Forelimb muscle (tissue), 1 donor: ENCODE results near the gene CELSR2. TPM values are rescaled to one million over a fixed set of nuclear protein-coding genes. Genes with fewer than 3 reads are reported as not detected.

Source experiments
- DNase-seq: peaks from one replicate; pipeline ENCODE4 v3.0.0-alpha.2; 2013; ENCODE audit warnings: low read depth
- polyA plus RNA-seq: library from polyadenylated mRNA; unstranded; fragments of 120-200 nt; gene quantifications from one replicate; pipeline ENCODE4 v1.2.1, GENCODE V29; 2013; ENCODE audit not compliant: insufficient read length

The CELSR2 gene
- polyA plus RNA-seq, 1 donor, result 3.3 TPM

DNA sequence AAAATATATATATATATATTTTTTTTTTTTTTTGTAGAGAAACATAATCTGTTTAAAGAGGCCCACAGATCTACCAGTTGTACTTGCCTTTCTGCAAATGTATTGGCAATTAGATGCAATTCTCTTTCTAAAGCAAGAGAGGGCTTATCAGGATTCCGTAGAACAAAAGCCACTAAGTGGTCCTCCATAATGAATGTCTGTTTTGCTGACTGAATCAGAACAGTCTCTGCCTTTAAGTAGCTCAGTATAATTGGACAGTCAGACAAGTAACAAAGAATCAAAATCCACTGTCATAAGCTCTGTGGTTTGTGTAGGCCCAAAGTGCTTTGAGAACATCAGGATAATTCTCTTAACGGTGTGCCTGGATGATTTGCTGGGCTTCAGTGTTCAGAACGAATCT is 18.3 kb upstream of the CELSR2 start:
- DNase-seq, result no peak

DNA sequence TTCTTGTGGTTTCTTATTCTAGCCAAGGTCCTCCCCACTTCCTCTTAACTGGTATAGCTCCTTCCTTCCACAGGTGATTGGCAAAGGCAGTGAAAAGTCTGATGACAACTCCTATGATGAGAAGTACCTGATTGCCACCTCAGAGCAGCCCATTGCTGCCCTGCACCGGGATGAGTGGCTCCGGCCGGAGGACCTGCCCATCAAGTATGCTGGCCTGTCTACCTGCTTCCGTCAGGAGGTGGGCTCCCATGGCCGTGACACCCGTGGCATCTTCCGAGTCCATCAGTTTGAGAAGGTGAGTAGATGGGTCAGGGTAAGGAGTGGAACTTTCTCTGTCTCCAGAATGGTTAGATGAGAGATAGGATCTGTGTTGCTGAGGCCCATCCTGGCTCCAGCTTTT is 14.2 kb upstream of the CELSR2 start:
- DNase-seq, result no peak

- DNase-seq, result no peak
Measured at GRCh38 chr1:109237512-109237911, 11.8 kb upstream of the CELSR2 start.

GRCh38 chr1:109238382-109238781 is 11.0 kb upstream of the CELSR2 start:
- DNase-seq, result no peak

GRCh38 chr1:109239047-109239408 is 10.3 kb upstream of the CELSR2 start:
- no peak for DNase-seq

DNA sequence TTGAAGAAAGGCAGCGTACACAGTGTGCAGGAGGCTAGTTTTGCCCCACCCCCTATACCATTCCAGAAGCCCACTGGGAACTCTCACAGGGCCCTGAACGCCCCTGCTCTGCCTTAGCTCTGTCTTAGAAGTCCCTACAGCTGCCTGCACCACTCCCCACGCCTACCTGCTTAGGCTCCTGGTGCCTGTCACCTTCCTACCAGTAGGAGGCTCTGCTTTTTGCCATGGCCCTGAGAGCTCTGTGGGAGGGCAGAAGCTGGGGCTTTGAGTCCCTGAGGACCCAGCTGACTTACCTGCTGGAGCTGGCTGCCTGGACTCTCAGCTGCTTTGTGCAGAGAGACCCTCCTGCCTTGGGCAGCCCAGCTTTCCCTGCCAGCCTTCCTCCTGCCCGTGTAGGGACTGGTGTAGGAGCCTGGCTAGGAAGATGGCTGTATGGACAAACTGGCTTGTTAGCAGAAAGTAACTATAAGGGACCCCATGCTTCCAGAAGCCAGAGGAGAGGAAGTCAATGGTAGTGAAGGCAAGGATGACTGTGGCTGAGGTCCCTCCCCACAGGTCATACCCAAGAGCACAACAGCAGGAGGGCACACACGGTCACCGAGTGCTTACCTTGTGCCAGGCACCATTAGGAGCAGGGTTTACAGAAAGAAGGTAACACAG is 9.8 kb upstream of the CELSR2 start:
- no peak for DNase-seq

DNA sequence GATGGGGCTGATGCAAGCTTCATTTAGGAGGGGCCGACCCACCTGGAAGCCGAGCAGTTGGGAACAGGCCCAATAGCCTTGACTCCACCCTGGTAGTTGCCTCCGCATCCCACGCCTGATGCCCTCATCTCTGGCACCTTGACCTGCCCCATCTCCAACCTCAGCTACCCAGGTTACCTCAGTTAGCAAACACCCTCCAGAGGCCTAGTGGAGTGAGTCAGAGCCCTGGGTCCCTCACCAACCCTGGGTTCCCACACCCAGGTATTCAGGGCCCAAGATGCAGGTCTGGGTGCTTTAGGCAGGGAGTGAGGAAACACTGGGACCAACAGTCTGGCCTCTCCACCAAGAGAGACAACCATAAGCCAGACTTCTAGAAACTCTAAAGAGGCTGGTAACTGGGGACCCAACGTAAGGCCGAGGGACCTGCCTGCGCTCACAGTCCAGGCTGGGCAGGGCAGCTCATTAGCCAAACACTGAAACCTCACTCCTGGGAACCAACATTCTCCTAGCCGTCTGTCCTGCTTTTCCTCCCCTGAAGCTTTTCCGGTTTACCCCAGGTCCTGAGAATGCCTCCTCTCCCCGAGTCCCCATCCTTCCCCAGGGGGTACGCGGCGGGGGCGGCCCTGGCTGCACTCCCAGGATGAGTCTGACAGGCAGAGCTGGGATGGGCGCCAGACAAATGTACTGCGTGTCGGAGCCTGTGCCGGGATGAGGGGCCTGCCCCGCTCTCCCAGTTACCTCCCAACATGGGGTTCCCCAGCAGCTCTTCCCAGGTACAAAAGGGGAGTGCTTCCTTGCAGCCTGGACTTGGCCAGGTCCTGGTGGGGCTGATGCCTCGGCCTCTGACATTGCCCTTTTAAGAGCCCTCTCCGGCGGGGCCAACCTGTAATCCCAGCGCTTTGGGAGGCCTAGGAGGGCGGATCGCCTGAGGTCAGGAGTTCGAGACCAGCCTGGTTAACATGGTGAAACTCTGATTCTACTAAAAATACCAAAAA is 8.9 kb upstream of the CELSR2 start:
- DNase-seq, result no peak

GRCh38 chr1:109241344-109241743 is 8.0 kb upstream of the CELSR2 start:
- DNase-seq, result no peak

- no peak for DNase-seq
Measured at GRCh38 chr1:109241841-109242345, 7.4 kb upstream of the CELSR2 start.

DNA sequence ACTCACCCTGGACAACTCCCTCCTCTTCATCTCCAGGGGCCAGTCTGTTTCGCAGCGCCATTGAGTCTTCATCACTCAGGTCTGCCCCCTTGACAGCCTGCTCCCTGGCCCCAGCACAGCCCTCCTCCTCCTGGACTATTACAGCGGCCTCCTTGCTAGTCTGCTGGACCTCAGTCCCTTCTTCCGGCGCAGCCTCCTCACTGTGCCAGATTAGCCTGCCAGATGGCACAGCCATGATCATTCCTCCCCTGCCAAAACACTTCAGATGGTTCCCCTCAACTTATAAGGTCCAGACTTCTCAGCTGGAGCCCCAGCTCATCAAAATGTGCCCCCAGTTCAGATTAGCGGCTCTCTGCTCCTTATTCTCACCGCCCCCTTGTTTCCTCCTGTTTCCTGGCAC is 7.0 kb upstream of the CELSR2 start:
- peak; percentile 20 for DNase-seq

- no peak for DNase-seq
Measured at GRCh38 chr1:109243221-109243620, 6.1 kb upstream of the CELSR2 start.

DNA sequence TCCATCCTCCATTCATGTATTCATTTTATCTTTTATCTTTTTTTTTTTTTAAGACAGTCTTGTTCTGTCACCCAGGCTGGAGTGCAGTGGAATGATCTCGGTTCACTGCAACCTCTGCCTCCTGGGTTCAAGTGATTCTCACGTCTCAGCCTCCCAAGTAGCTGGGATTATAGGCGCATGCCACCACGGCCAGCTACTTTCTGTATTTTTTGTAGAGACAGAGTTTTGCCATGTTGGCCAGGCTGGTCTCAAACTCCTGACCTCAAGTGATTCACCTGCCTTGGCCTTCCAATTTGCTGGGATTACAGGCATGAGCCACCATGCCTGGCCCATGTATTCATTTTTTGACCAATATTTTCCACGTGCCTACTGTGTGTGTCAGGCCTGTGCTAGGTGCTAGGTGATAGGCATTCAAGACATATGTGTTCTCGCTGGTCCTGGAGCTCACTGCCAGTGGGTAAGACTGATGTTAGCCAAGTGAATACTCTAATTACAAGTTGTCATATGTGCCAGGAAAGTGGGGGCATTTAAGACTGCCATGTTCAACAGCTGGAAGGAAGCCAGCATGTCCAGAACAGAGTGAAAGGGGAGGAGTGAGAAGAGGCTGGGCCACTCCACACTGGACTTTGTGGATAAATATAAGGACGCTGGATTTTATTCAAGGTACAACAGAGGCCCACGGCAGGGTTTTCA is 5.3 kb upstream of the CELSR2 start:
- DNase-seq, result no peak

DNA sequence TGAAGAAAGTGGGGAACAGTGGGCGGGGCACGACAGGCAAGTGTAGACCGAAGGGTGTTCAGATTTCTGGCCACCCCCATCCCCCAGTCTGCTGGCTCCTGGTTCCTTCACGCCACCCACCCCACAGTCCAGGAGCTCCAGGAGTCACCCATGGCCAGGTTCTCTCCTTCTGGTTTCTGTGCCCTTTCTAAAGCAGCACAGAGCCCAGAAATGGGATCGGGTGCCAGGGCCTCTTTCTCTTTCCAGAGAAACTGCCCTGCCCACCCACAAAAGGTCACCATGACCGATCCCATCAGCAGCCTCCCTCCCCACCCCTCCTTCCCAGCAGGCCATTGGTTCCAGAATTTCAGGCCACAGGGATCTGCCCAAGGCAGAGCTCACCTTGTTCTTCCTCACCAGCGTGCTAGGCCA is 3.2 kb upstream of the CELSR2 start:
- no peak for DNase-seq

- no peak for DNase-seq
Measured at GRCh38 chr1:109247401-109248365, 1.7 kb upstream of the CELSR2 start.

DNA sequence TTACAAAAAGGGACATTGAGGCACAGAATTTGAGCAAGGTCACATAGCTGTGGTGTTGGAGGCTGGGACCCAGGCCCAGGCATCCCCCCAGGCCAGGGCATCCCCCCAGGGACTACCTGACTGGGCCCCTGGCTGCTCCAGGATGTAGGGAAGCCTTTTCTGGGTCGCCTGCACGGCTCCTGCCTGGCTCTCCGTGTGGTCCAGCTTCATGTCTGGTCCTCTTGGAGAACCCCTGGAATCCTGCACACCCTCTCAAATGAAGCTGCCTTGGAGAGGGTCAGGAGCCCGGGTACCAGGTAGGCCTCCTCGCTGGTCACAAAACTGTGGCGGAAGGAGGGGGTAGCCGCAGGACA is 919 bp upstream of the CELSR2 start:
- DNase-seq, result no peak

GRCh38 chr1:109249654-109250401 is 489 bp downstream of the CELSR2 start:
- no peak for DNase-seq

- DNase-seq, result no peak
Measured at GRCh38 chr1:109250454-109251276, 1.3 kb downstream of the CELSR2 start.

DNA sequence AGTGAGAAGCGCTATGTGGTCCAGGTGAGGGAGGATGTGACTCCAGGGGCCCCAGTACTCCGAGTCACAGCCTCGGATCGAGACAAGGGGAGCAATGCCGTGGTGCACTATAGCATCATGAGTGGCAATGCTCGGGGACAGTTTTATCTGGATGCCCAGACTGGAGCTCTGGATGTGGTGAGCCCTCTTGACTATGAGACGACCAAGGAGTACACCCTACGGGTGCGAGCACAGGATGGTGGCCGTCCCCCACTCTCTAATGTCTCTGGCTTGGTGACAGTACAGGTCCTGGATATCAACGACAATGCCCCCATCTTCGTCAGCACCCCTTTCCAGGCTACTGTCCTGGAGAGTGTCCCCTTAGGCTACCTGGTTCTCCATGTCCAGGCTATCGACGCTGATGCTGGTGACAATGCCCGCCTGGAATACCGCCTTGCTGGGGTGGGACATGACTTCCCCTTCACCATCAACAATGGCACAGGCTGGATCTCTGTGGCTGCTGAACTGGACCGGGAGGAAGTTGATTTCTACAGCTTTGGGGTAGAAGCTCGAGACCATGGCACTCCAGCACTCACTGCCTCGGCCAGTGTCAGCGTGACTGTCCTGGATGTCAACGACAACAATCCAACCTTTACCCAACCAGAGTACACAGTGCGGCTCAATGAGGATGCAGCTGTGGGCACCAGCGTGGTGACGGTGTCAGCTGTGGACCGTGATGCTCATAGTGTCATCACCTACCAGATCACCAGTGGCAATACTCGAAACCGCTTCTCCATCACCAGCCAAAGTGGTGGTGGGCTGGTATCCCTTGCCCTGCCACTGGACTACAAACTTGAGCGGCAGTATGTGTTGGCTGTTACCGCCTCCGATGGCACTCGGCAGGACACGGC is 2.2 kb downstream of the CELSR2 start:
- DNase-seq, result no peak
